ENCODE data around the gene THEM5.

The THEM5 gene

DNA sequence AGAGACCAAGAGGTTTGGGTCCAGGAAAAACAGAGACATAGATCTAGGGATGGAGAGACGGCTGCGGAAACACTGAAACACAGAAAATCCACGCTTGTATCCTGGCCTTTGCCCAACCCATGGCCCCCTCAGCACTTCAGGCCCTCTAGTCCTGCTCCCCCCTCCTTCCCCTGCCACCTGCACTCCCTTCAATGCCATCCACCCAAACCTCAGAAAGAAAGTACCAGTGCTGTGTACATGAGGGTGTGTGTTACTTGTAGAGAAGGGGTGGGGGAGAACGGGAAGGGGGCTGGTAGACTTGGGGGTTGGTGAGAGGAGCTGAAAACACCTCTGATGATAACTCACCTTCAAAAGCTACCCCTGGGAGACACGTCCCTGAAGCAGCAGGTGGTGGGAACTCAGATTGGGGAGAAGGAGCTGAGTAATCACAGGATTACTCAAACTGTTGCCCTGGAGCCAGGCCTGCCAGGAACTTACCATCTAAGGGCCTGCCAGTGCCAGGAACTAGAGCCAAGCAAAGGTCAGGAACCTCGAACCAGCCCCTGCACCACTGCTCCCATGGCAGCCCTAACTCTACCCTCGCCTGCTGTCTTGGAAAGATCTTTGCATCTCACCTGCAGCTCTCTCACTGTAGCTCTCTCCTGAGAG is 33.4 kb downstream of the THEM5 start:
- Histone ChIP-seq H3K27ac (ENCODE audit: low read depth, low read length) (no peak overlapping the region), H3K4me1 (ENCODE audit: control insufficient read depth, insufficient read depth, low read length, unreplicated experiment) (peaks cover 3% of the 10 kb centered on the region)

DNA sequence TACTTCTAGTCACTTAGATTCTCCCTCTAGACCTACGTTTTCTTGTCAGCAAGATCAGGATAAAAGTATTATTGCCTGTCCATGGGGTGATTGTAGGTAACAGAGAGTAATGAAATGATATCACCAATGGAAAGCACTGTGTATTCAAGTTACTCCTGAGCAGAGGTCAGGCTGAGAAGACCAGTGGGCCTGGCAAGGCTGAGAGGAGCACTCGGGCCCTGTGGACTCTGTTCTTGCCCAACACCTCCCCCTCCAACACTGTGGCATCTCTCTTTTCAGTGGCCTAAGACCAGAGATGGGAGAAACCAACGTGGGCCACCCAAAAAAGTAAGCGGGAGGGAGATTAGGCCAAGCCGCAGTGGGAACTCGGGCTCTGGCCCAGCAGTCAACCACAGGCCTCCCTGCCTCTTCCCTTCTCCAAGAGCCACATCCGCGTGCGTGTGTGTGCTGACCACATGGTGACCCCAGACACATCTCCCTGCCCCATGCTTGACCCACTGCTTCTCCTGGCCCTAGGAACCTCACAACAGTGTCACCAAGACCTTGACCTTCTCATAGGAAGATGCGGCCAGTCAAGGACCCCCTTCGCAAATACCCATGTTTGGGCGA is 34.2 kb downstream of the THEM5 start:
- Histone ChIP-seq H2AFZ (ENCODE audit: low read length, unreplicated experiment) (no peak overlapping the region), H3K79me2 (ENCODE audit: control insufficient read depth, insufficient read depth, low read length, unreplicated experiment) (no peaks in the 10 kb centered on the region), H3K4me1 (ENCODE audit: control insufficient read depth, insufficient read depth, low read length, unreplicated experiment) (peaks cover 3% of the 10 kb centered on the region), H3K36me3 (ENCODE audit: insufficient read depth, low read length) (no peaks in the 10 kb centered on the region), H3K27me3 (ENCODE audit: insufficient read depth, low read length) (peaks cover 13% of the 10 kb centered on the region), H3K27ac (ENCODE audit: low read depth, low read length) (no peak overlapping the region), H3K4me3 (ENCODE audit: low read depth, low read length) (no peak overlapping the region)

More for the DNA sequence above, 33.4 kb downstream of the THEM5 start:
- Histone ChIP-seq H3K36me3 (ENCODE audit: insufficient read depth, low read length) (no peaks in the 10 kb centered on the region), H3K4me3 (ENCODE audit: low read depth, low read length) (no peak overlapping the region), H3K79me2 (ENCODE audit: control insufficient read depth, insufficient read depth, low read length, unreplicated experiment) (no peaks in the 10 kb centered on the region), H2AFZ (ENCODE audit: low read length, unreplicated experiment) (no peak overlapping the region), H3K27me3 (ENCODE audit: insufficient read depth, low read length) (peaks cover 11% of the 10 kb centered on the region)

DNA sequence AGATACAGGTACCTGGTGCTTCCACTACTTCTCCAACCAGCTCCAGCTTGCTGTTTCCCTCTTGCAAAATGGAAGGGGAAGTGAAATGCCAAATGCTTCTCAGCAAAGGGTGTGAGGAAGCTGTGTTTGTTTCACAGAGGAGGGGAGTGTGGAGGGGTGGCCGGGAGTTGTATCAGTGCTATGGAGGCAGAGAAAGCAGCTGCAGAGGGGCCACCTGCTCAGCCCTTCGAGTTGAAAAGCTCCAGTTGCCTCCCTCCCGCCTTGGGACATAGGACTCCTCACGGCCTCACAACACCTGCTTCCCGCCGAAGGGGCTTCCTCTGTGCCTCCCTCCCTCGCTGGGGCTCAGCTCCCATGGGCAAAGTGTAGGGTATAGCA is 36.2 kb downstream of the THEM5 start:
- H3K27ac ChIP-seq (ENCODE audit: low read depth, low read length), result no peak overlapping the region
- H3K36me3 ChIP-seq (ENCODE audit: insufficient read depth, low read length), result no peaks in the 10 kb centered on the region
- peaks cover 3% of the 10 kb centered on the region for H3K4me1 ChIP-seq (ENCODE audit: control insufficient read depth, insufficient read depth, low read length, unreplicated experiment)
- H3K4me3 ChIP-seq (ENCODE audit: low read depth, low read length), result no peak overlapping the region
- no peak overlapping the region for H2AFZ ChIP-seq (ENCODE audit: low read length, unreplicated experiment)
- H3K79me2 ChIP-seq (ENCODE audit: control insufficient read depth, insufficient read depth, low read length, unreplicated experiment), result no peaks in the 10 kb centered on the region
- H3K27me3 ChIP-seq (ENCODE audit: insufficient read depth, low read length), result peaks cover 23% of the 10 kb centered on the region

DNA sequence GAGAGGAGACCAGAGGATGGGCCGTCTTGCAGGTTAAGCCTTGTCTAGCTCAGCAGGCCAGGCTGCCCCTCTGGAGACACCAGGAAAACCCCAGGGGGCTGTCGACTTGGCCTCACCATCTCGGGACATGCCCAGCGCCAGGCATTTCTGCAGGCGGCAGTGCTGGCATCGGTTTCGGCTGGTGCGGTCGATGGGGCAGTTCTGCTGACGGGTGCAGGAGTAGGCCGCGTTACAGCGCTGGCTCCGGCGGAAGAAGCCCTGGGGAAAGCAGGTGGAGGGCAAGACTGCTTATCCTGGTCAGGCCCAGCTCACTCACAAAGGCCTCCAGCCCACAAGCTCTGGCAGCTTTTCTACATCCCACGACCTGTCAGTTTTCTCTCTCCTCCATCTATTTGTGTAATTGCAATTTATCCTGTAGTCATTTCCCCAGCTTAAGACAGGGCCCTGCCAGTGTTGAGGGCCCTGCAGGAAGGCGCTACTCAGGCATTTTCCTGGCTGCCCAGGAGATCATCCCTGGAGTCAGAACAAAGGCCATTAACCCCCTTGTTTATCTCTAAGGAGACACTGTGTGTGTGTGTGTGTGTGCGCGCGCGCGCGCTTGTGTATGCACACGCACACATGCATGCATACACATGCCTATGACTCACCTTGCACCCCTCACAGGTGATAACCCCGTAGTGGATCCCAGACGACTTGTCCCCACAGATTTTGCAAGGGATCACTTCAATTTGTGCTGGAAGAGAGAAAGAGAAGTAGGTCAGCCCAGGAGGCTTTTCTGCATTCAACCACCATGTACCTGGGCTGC is 36.8 kb downstream of the THEM5 start:
- Histone ChIP-seq H2AFZ (ENCODE audit: low read length, unreplicated experiment) (no peak overlapping the region), H3K4me1 (ENCODE audit: control insufficient read depth, insufficient read depth, low read length, unreplicated experiment) (peaks cover 3% of the 10 kb centered on the region), H3K27me3 (ENCODE audit: insufficient read depth, low read length) (peaks cover 23% of the 10 kb centered on the region), H3K79me2 (ENCODE audit: control insufficient read depth, insufficient read depth, low read length, unreplicated experiment) (no peaks in the 10 kb centered on the region), H3K27ac (ENCODE audit: low read depth, low read length) (no peak overlapping the region), H3K4me3 (ENCODE audit: low read depth, low read length) (no peak overlapping the region), H3K36me3 (ENCODE audit: insufficient read depth, low read length) (no peaks in the 10 kb centered on the region)

DNA sequence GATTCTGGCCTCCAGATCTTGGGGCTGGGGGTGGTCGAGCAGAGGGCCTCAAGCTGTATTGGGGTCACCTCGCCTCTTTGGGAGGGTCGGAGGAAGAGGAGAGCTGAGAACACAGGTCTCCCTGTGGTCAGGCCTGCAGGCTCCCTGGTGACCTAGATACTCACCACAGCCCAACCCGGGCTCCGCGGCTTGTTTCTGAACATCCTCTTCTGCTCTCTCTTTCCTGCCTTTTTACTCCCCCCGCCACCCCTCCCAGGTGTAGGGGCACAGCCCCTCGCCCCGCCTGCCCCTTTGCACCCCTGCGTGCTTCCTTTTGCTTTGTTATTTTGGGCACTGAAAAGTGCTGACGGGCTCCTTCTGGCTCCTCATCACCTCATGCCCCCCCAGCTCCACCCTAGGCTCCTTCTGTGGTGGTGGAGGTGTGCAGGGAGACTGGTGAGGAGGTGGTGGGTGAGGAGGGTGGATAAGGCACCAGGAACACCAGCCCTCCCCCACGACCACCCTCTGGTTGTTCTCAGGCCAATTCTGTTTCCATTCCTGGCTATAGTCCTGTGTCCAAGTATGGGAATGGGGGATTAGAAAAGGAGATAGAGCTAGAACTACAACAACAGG is 37.7 kb downstream of the THEM5 start:
- no peak overlapping the region for H3K4me3 ChIP-seq (ENCODE audit: low read depth, low read length)
- no peaks in the 10 kb centered on the region for H3K79me2 ChIP-seq (ENCODE audit: control insufficient read depth, insufficient read depth, low read length, unreplicated experiment)
- no peak overlapping the region for H2AFZ ChIP-seq (ENCODE audit: low read length, unreplicated experiment)
- no peak overlapping the region for H3K27ac ChIP-seq (ENCODE audit: low read depth, low read length)
- peaks cover 12% of the 10 kb centered on the region for H3K4me1 ChIP-seq (ENCODE audit: control insufficient read depth, insufficient read depth, low read length, unreplicated experiment)
- H3K36me3 ChIP-seq (ENCODE audit: insufficient read depth, low read length), result no peaks in the 10 kb centered on the region
- peaks cover 23% of the 10 kb centered on the region for H3K27me3 ChIP-seq (ENCODE audit: insufficient read depth, low read length)

DNA sequence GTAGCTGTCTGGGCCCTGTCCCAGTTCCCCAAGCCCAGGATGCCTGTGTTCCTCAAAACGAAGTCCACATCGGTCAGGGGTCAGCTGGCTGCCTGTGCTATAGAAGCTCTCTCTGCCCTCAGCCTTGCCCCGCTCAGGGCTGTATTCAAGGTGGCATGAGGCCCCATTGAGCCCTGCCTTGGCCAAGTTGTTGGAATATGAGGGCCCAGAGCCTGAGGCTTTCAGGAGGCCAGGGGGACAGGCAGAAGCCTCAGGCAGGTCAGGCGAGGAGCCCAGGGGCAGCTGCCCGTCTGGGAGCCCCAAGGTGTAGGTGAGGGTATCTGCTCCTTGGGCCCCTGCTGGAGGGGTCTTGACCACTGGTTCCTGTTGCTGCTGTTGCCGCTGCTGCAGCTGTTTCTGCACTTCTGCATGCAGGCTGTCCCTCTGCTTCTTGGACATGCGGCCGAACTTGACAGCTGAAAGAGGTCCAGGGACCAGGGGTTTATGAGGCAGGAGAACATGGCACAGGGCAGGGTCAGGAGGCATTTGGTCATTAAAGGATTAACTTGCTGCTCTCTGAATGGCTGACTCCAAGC is 38.5 kb downstream of the THEM5 start:
- no peaks in the 10 kb centered on the region for H3K79me2 ChIP-seq (ENCODE audit: control insufficient read depth, insufficient read depth, low read length, unreplicated experiment)
- no peak overlapping the region for H3K27ac ChIP-seq (ENCODE audit: low read depth, low read length)
- H3K4me1 ChIP-seq (ENCODE audit: control insufficient read depth, insufficient read depth, low read length, unreplicated experiment), result peaks cover 9% of the 10 kb centered on the region
- H3K36me3 ChIP-seq (ENCODE audit: insufficient read depth, low read length), result no peaks in the 10 kb centered on the region
- peaks cover 23% of the 10 kb centered on the region for H3K27me3 ChIP-seq (ENCODE audit: insufficient read depth, low read length)
- no peak overlapping the region for H3K4me3 ChIP-seq (ENCODE audit: low read depth, low read length)
- H2AFZ ChIP-seq (ENCODE audit: low read length, unreplicated experiment), result no peak overlapping the region

DNA sequence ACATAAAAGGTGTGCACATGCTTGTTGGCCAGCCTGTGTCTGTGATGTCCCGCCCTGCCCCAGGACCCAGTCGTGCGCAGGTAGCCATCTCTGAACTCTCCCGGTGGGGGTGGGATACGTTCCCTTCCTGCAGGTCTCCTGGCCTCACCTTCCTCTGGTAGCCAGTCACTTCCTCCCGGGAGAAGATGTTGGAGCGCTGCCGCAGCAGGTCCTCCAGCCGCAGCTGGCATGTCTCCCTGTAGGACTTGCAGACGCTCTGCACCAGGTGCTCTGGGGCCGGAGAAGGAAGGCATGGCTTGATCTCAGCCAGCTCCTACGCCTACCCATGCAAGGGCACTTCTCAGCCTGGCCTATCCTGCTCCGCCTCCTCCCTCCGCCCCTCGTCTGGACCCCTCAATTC is 39.1 kb downstream of the THEM5 start:
- H3K27me3 ChIP-seq (ENCODE audit: insufficient read depth, low read length), result peaks cover 23% of the 10 kb centered on the region
- no peak overlapping the region for H3K27ac ChIP-seq (ENCODE audit: low read depth, low read length)
- no peak overlapping the region for H2AFZ ChIP-seq (ENCODE audit: low read length, unreplicated experiment)
- H3K79me2 ChIP-seq (ENCODE audit: control insufficient read depth, insufficient read depth, low read length, unreplicated experiment), result no peaks in the 10 kb centered on the region
- no peak overlapping the region for H3K4me3 ChIP-seq (ENCODE audit: low read depth, low read length)
- peaks cover 9% of the 10 kb centered on the region for H3K4me1 ChIP-seq (ENCODE audit: control insufficient read depth, insufficient read depth, low read length, unreplicated experiment)
- H3K36me3 ChIP-seq (ENCODE audit: insufficient read depth, low read length), result no peaks in the 10 kb centered on the region

DNA sequence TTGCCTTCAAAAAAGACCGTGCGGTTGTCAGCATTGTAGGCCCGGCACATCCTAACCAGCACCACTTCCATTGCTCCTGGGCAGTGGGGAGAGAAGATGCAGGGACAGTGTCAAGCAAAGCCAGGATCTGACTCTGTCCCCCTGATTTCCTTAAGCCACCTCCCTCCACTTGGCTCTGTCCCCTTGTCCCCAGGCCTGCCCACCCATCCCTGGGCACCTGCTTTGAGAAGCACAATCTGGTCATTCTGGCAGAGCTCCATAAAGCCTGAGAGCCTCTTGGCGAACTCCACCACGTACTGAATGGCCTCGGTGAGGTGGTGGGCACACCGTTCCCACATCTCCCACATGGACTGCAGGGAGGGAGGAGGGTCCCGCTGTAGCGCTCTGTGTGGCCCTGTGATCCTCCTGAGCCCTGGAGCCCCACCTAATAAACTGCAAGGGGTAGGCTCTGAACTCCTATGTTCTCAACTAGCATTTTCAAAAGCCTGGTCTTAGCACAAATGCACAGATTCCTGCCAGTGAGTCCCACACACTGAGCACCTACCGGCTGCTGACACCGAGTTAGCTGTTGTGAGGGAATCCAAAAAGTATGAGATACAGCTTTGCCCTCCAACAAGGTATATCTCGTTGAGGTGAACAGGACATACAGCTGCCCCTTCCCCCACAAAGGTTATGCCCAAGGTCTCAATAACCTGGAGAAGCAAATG is 40.1 kb downstream of the THEM5 start:
- peaks cover 27% of the 10 kb centered on the region for H3K27me3 ChIP-seq (ENCODE audit: insufficient read depth, low read length)
- no peak overlapping the region for H2AFZ ChIP-seq (ENCODE audit: low read length, unreplicated experiment)
- H3K27ac ChIP-seq (ENCODE audit: low read depth, low read length), result no peak overlapping the region
- H3K4me1 ChIP-seq (ENCODE audit: control insufficient read depth, insufficient read depth, low read length, unreplicated experiment), result peaks cover 9% of the 10 kb centered on the region
- no peaks in the 10 kb centered on the region for H3K79me2 ChIP-seq (ENCODE audit: control insufficient read depth, insufficient read depth, low read length, unreplicated experiment)
- no peaks in the 10 kb centered on the region for H3K36me3 ChIP-seq (ENCODE audit: insufficient read depth, low read length)
- no peak overlapping the region for H3K4me3 ChIP-seq (ENCODE audit: low read depth, low read length)

DNA sequence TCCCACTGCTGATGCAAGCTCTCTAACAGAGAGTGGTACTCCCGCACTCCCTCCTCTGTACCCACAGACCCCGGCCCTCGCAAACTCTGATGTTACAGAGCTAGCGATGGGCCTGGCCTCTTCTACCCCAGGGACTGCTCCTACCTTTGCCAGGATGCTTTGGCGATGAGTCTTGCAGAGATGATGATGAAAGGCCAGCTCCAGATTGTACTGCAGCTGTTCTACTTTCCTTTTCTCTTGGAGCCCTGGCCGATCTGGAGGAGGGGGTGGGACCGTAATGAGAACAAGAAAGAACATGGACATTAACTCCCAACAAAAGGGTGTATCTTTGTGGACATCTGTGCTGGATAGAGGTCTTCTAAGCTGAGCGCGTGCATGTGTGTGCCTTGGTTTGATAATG is 42.3 kb downstream of the THEM5 start:
- no peaks in the 10 kb centered on the region for H3K79me2 ChIP-seq (ENCODE audit: control insufficient read depth, insufficient read depth, low read length, unreplicated experiment)
- no peaks in the 10 kb centered on the region for H3K36me3 ChIP-seq (ENCODE audit: insufficient read depth, low read length)
- peaks cover 9% of the 10 kb centered on the region for H3K4me1 ChIP-seq (ENCODE audit: control insufficient read depth, insufficient read depth, low read length, unreplicated experiment)
- H3K27me3 ChIP-seq (ENCODE audit: insufficient read depth, low read length), result peaks cover 48% of the 10 kb centered on the region
- H3K4me3 ChIP-seq (ENCODE audit: low read depth, low read length), result no peak overlapping the region
- no peak overlapping the region for H2AFZ ChIP-seq (ENCODE audit: low read length, unreplicated experiment)
- no peak overlapping the region for H3K27ac ChIP-seq (ENCODE audit: low read depth, low read length)

DNA sequence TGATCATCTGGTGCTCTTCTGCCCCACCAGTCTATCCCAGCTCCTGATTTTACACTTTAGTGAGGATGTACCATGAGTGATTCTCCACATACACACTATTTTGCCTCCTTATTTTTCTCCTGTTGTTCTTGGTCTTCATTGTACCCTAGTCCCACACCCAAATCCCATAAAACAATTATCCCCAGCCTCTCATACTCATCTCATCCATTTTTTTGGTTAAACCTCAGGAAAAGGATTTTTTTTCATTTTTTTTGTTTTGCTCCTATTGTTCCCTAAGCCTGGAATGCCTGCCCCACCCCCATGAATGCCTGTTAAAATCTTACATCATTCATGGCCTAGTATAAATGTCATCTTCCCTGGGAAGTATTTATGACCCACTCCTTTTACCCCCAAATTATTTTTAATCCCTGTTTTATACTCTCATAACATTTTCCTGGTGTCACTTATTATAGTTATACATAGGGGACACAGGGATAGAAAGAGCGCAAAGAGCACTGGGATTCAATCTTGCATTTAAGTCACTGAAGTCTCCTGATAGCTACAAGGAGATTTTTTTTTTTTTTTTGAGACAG is 43.4 kb downstream of the THEM5 start:
- H3K36me3 ChIP-seq (ENCODE audit: insufficient read depth, low read length), result no peaks in the 10 kb centered on the region
- H3K4me3 ChIP-seq (ENCODE audit: low read depth, low read length), result no peak overlapping the region
- H3K27ac ChIP-seq (ENCODE audit: low read depth, low read length), result no peak overlapping the region
- peaks cover 51% of the 10 kb centered on the region for H3K27me3 ChIP-seq (ENCODE audit: insufficient read depth, low read length)
- no peaks in the 10 kb centered on the region for H3K79me2 ChIP-seq (ENCODE audit: control insufficient read depth, insufficient read depth, low read length, unreplicated experiment)
- peaks cover 9% of the 10 kb centered on the region for H3K4me1 ChIP-seq (ENCODE audit: control insufficient read depth, insufficient read depth, low read length, unreplicated experiment)
- no peak overlapping the region for H2AFZ ChIP-seq (ENCODE audit: low read length, unreplicated experiment)
